Activated CD8-positive, alpha-beta memory T cell treated with anti-CD3 and anti-CD28 coated beads, Interleukin-2, amount 50 U/mL, for 1 hour (primary cell): ENCODE results near the gene PRAMEF1.
"Not testable (repeated sequence)": the region's sequence is repeated elsewhere in the genome, so short reads cannot be mapped to it uniquely, and the experiment has no call there.

ENCODE experiments used
- DNase-seq: peaks from one replicate; pipeline ENCODE4 v3.0.0-alpha.2; 2020; ENCODE audit errors: extremely low read depth

Gene PRAMEF1

DNA sequence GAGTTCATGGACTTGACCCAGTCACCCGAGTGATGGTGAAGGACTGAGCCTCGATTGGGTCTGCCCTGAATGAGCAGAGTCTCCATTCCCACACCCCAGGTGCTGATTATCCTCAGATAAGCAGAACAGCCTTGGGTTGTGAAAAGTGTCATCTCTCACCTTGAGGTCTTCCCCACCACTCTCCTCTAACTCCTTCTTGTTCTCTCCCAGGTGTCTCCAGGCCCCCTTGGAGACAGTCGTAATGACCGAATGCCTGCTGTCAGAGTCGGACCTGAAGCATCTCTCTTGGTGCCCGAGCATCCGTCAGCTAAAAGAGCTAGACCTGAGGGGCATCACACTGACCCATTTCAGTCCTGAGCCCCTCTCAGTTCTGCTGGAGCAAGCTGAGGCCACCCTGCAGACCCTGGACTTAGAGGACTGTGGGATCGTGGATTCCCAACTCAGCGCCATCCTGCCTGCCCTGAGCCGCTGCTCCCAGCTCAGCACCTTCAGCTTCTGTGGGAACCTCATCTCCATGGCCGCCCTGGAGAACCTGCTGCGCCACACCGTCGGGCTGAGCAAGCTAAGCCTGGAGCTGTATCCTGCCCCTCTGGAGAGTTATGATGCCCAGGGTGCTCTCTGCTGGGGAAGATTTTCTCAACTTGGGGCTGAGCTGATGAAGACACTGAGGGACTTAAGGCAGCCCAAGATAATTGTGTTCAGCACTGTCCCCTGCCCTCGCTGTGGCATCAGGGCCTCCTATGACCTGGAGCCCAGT, 14.2 kb upstream of the PRAMEF1 start:
- no peak for DNase-seq

DNA sequence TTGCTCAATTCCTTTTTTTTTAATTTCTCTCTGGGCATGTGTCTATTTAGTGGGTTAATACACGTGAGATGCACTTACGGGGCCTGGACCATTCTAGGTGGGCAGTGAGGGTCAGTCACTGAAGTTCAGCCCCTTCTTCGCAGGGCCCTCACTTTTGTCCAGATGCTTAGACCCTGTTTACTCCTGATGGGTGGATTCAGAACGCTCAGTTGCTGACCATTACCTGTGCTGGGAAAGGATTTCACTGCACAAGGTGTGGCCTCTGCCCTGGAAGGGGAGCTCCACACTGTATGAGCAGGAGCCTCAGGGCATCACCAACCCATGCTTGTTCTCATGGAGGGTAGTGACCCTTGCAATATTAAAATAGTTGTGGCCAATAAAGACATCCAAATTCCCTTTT, 13.1 kb upstream of the PRAMEF1 start:
- no peak for DNase-seq

DNA sequence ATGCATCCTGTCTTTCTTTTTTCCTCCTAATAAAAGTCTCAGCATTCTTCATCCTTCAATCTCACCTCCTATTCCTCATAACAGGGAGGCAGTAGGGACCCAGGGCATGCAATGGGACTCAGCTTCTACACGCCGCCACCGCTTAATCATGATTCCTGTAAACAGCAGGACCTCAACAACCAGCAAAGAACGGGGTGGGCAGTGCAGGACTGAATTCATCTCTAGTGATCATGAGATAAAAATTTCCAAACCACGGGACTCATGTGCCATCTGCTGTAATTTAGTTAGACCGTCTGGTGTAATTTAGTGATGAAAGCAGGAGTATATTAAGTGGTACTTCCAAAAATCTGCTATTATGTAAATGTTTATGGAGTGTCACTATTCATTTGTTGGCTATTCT, 12.3 kb upstream of the PRAMEF1 start:
- DNase-seq = no peak

DNA sequence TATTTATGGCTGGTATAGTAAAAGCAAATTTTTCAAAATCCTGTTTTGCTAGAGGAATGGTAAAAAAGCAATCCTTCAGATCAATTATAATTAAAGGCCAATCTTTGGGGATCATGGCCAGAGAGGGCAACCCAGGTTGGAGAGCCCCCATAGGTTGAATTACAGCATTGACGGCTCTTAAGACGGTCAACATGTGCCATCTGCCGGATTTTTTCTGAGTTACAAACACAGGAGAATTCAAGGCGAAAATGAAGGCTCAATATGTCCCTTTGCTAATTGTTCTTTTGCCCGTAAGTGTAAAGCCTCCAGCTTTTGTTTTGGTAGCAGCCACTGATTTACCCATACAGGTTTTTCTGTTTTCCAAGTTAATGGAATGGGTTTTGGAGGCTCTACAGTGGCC, 9.7 kb upstream of the PRAMEF1 start:
- DNase-seq = not testable (repeated sequence)

DNA sequence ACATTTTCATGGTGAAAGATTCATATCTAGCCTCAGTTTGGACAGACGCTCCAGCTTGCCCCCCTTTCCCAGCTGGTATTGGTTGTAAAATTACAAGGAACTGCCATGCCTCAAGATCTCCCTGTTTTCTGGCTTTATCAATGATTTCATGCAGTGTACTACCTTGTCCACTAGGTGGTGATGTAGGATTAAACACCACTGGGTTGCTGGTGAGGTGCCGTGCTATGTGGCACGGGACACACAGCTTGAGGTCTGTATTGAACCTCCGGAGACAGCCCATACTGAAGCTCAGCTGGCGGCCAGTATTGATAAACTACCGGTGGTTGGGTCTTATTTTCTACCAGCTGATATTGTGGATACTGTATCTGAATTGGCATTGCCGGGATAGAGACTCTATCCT, 7.4 kb upstream of the PRAMEF1 start:
- not testable (repeated sequence) for DNase-seq

DNA sequence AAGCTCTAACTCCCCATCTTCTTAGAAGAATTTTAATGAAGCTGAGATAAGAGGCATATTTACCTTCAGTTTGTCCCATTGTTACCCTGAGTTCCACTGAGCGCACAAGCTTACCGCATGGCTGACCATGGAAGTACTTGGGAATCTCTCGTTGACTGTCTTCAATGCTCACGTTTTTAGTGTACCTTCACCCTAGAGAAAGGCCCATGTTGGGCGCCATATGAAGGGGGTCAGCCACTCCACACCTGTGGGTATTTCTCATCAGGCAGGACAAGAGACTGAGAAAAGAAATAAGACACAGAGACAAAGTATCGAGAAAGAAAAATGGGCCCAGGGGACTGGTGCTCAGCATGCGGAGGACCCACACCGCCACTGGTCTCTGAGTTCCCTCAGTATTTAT, 6.5 kb upstream of the PRAMEF1 start:
- not testable (repeated sequence) for DNase-seq

DNA sequence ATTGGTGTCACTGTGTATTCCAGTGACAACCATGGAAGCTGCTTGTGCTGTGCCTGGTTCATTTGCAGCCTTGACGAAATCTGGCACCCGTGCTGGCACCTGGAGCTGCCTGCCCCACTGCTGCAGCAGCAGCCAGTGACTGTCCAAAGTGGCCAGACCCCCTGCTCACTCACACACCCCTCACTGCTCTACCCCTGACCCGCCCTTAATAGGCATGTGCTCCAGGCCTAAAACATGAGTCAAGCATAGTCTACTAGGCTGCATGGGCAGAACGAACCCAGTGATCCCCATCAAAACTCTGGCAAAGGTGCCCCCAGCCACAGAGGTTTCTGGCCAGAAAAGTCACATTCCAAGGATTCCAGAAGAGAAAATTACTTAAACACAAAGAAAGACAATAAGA, 7.7 kb downstream of the PRAMEF1 start:
- DNase-seq = no peak

DNA sequence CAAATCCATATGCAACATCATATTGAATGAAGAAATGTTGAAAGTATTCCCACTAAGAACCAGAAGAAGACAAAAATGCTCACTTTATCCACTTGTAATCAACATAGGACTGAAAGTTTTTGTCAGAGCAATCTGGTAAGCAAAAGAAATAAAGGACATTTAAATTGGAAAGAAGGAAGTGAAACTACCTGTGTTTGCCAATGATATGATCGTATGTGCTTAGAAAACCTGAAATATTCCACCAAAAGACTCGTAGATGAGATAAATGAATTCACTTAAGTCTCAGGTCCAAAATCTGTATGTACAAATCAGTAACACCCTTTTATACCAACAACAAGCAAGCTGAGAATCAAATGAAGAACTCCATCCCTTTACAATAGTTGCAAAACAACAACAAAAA, 8.5 kb downstream of the PRAMEF1 start:
- no peak for DNase-seq

DNA sequence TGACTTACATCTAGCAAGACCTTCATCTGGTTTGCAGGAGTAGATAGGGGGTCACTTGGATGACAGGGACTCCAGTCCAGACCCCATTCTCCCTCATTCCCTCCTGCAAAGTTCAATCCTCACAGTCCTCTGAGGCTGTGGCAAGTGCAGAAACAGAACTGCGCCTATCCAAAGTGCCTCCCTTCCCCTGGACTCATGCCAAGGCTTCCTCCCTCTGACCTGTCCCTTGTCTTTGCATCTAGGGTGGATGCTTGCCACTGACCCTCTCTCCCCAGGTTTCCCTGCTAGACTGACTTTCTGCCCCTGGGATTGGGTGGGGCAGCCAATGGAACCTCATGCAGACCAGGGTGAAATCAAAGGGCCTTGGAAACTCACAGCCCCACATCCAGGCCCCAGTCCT, 18.7 kb downstream of the PRAMEF1 start:
- DNase-seq = no peak

DNA sequence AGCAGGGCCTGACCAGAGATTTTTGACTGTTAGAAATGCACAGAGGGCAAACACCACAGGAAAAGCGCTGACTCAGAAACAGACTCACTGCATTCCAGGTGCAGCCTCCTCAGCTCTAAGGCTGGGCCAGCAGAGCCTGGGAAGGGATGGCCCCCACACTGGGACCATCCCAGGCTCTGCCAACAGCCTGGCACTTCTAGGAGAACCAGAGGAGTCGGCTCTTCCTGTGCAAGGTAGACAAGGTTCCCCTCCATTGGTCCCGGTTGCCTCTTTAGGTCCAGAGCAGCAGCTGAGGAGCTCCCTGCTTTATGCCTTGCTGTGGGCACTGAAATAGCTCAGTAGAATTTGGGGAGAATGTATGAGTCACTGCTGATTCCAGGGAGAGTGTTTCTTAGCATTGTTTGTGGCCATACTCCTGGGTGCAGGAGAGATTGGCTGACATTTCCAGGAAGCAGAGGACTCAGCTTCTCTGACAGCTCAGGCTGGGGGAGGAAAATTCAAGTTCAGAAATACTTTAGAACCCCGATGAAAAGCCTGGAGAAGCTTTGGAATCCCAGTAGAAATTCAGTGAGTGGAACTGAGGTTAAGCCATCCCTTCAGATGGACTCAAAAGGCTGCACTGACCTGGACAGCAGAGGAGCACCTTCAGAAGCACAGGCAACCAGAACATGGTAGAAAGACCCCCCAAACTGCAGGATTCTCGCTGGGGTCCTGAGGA, 19.7 kb downstream of the PRAMEF1 start:
- no peak for DNase-seq

DNA sequence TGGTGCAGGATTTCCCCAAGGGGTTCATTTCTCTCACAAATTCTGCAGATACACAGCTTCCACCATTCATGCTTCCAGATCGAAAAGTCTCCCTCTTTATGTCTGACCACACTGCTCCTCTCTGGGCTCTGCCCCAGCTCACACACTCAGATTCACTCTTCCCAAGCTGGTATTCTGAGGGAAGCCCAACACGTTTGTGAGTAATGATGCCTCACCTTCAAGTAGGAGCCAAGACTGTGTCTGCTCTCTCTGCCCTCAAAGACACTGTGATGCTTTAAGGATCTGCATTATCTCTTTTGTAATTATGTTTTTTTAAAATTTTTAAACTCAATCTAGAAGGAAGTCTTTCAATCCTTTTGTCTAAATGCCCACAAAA, 20.2 kb downstream of the PRAMEF1 start:
- no peak for DNase-seq

DNA sequence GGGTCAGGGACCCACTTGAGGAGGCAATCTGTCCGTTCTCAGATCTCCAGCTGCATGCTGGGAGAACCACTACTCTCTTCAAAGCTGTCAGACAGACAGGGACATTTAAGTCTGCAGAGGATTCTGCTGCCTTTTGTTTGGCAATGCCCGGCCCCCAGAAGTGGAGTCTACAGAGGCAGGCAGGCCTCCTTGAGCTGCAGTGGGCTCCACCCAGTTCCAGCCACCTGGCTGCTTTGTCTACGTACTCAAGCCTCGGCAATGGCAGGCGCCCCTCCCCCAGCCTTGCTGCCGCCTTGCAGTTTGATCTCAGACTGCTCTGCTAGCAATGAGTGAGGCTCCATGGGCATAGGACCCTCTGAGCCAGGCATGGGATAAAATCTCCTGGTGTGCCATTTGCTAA, 27.9 kb downstream of the PRAMEF1 start:
- DNase-seq = not testable (repeated sequence)

DNA sequence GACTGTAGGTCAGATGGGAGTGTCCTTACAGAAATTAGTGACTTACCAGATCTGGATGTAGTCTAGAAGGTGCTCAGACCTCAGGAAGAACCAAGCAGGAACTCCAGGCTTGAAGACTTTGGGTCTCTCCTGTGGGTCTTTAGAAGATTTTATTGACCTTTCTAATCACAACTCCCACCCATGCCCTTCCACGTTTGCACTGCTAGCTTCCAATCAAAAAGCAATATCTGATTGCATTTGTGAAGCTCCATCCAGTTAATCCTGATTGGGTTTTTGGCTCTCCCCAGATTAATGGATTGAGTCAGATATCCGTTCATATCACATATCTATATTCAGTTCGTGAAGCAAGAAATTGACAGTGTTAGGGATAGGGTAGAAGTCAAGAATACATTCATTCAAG, 40.1 kb downstream of the PRAMEF1 start, which contains the start of gene PRAMEF11:
PRAMEF11 (minus strand) TSS at position 101 of the 400 bp plus-strand sequence. CDS start 2,621 bp downstream, outside the sequence.
- not testable (repeated sequence) for DNase-seq

DNA sequence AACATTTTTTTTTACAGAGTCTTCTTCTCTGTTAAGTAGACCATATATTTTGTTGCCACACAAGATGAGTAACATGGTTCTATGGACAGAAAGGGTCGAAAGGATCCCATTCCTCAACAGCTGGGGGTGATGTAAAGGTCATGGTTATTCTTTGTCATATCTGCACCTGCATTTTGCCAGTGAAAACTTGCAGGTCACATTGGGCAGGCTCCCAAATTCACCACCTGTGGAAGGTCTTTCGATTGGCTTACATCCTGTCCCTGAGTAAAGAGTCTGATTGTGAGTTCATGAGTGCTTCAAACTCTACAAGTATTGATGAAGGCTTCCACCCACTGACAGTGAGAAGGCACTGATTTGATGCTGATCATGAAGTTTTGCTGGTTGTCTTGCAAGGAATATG, 42.1 kb downstream of the PRAMEF1 start:
- not testable (repeated sequence) for DNase-seq
